Hypothalamus (tissue), 51 donors: Measurements from ENCODE around the gene MYMX.
"Not testable (repeated sequence)": the region's sequence is repeated elsewhere in the genome, so short reads cannot be mapped to it uniquely, and the experiment has no call there.

Experiments used
- DNase-seq, 51 donors: peaks; one replicate each; lab custom pipeline; 2025; lab: John Stamatoyannopoulos, UW

MYMX gene

GRCh38 chr6:44185953-44186634 is 30.6 kb upstream of the MYMX start:
- no peak for DNase-seq

- DNase-seq = no peak
Observed at GRCh38 chr6:44186635-44187025, 30.1 kb upstream of the MYMX start.

GRCh38 chr6:44188819-44189218 is 27.9 kb upstream of the MYMX start:
- DNase-seq = no peak

GRCh38 chr6:44189257-44189656 is 27.5 kb upstream of the MYMX start:
- no peak for DNase-seq

- DNase-seq = no peak
Observed at GRCh38 chr6:44190715-44191114, 26.0 kb upstream of the MYMX start.

GRCh38 chr6:44192428-44193041 is 24.2 kb upstream of the MYMX start:
- DNase-seq = no peak

- no peak for DNase-seq
Observed at GRCh38 chr6:44193307-44193910, 23.3 kb upstream of the MYMX start.

GRCh38 chr6:44194326-44194725 is 22.4 kb upstream of the MYMX start:
- DNase-seq = no peak

- DNase-seq = not testable (repeated sequence)
Observed at GRCh38 chr6:44196351-44196750, 20.4 kb upstream of the MYMX start.

GRCh38 chr6:44198684-44199083 is 18.0 kb upstream of the MYMX start:
- no peak for DNase-seq

- no peak for DNase-seq
Observed at GRCh38 chr6:44199883-44200282, 16.8 kb upstream of the MYMX start.

- DNase-seq = no peak
Observed at GRCh38 chr6:44201200-44201599, 15.5 kb upstream of the MYMX start.

- no peak for DNase-seq
Observed at GRCh38 chr6:44201638-44202303, 15.0 kb upstream of the MYMX start.

- no peak for DNase-seq
Observed at GRCh38 chr6:44202332-44202971, 14.3 kb upstream of the MYMX start.

GRCh38 chr6:44202972-44203750 is 13.6 kb upstream of the MYMX start:
- DNase-seq = no peak

GRCh38 chr6:44203955-44204354 is 12.8 kb upstream of the MYMX start:
- no peak for DNase-seq

- no peak for DNase-seq
Observed at GRCh38 chr6:44207966-44208365, 8.8 kb upstream of the MYMX start.

- no peak for DNase-seq
Observed at GRCh38 chr6:44211284-44211683, 5.4 kb upstream of the MYMX start.

GRCh38 chr6:44214307-44214706 is 2.4 kb upstream of the MYMX start:
- DNase-seq = no peak
